ENCODE results near the gene RYR1. TPM values are rescaled to one million over a fixed set of nuclear protein-coding genes. Genes with fewer than 3 reads are reported as not detected.

Gene RYR1
- total RNA-seq, 1 experiment from 2014 or later = 4.1 TPM

DNA sequence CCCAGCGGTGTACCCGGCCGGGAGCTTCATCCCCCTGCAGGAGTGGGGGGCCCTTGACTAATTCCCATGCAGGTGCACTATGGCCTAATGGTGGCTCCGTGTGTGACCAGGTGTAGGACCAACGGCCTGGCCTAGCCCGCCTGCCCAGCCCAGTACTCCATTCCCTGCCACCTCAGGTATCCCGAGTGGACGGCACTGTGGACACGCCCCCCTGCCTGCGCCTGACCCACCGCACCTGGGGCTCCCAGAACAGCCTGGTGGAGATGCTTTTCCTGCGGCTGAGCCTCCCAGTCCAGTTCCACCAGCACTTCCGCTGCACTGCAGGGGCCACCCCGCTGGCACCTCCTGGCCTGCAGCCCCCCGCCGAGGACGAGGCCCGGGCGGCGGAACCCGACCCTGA, 39.7 kb downstream of the RYR1 start:
- H4K20me1 ChIP-seq (ENCODE audit: insufficient read depth) = no peaks in the 10 kb centered on the region
- H3K9me3 ChIP-seq (ENCODE audit: control insufficient read depth in 1 of 2, insufficient read depth in 1 of 2, low read depth in 1 of 2, low read length in 2 of 2) = no peaks in the 10 kb centered on the region
- ChIA-PET CTCF (no interaction called here), POLR2A (no interaction called here), RAD21 (ENCODE audit: low non-redundant PET in 1 of 2, low total read pairs in 2 of 2, uncharacterized antibody in 2 of 2, unreplicated experiment in 2 of 2) (no interaction called here)
- no peaks in the 10 kb centered on the region for H3K79me2 ChIP-seq (ENCODE audit: insufficient read depth, low read length)
- H3K36me3 ChIP-seq (ENCODE audit: control insufficient read depth in 1 of 2, insufficient read depth in 2 of 2, low read length in 2 of 2) = no peaks in the 10 kb centered on the region
- ATAC-seq (no peak), DNase-seq (ENCODE audit: low read depth, low spot score) (no peak)
- TF ChIP-seq SIN3A (IDR thresholded peaks at IDR 0.05; ENCODE audit: low read depth) (no peak), RAD21 (IDR thresholded peaks at IDR 0.05; ENCODE audit: low read depth) (no peak), YY1 (IDR thresholded peaks at IDR 0.05; ENCODE audit: extremely low read depth, insufficient replicate concordance, low read depth, low read length) (no peak), SRF (IDR thresholded peaks at IDR 0.05; ENCODE audit: low read depth) (no peak), ATF3 (IDR thresholded peaks at IDR 0.05) (no peak), TCF7L2 (IDR thresholded peaks at IDR 0.05; ENCODE audit: borderline replicate concordance, extremely low read depth, insufficient read depth, insufficient read length) (no peak), ZNF274 (IDR thresholded peaks at IDR 0.05; ENCODE audit: low read depth, low read length) (no peak), POLR2A (IDR thresholded peaks at IDR 0.05; ENCODE audit: borderline replicate concordance, extremely low read depth, insufficient read depth, insufficient read length) (no peak)
- TF ChIP-seq, protein P1, sequence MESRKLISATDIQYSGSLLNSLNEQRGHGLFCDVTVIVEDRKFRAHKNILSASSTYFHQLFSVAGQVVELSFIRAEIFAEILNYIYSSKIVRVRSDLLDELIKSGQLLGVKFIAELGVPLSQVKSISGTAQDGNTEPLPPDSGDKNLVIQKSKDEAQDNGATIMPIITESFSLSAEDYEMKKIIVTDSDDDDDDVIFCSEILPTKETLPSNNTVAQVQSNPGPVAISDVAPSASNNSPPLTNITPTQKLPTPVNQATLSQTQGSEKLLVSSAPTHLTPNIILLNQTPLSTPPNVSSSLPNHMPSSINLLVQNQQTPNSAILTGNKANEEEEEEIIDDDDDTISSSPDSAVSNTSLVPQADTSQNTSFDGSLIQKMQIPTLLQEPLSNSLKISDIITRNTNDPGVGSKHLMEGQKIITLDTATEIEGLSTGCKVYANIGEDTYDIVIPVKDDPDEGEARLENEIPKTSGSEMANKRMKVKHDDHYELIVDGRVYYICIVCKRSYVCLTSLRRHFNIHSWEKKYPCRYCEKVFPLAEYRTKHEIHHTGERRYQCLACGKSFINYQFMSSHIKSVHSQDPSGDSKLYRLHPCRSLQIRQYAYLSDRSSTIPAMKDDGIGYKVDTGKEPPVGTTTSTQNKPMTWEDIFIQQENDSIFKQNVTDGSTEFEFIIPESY (IDR thresholded peaks at IDR 0.05; ENCODE audit: extremely low read depth, insufficient replicate concordance, low read length) = no peak
- no peaks in the 10 kb centered on the region for H3K9me2 ChIP-seq (ENCODE audit: insufficient read depth)
- no peaks in the 10 kb centered on the region for H3K4me1 ChIP-seq (ENCODE audit: control insufficient read depth in 1 of 2, insufficient read depth in 2 of 2, low read length in 2 of 2)
- no peak overlapping the region for H3K4me3 ChIP-seq (replicated peaks in 1 of 2; ENCODE audit: low read depth in 1 of 2, low read length in 2 of 2)
- H3K27me3 ChIP-seq (ENCODE audit: insufficient read depth, low read length) = peaks cover 8% of the 10 kb centered on the region; the same call in 1 of the 2 replicates
- H3K27ac ChIP-seq (ENCODE audit: low read depth, low read length) = no peak overlapping the region
- H2AFZ ChIP-seq (ENCODE audit: low read depth, low read length, poor library complexity, severe bottlenecking) = no peak overlapping the region
- no peak overlapping the region for H3K9ac ChIP-seq (ENCODE audit: low read length)
- intact Hi-C loops (cut with micrococcal nuclease) = no loop called here
- H3K4me2 ChIP-seq (ENCODE audit: low read length) = no peak overlapping the region
- BruUV-seq (replicated peaks) = no TSS peak

Measured in HCT116 (cell line).